Stomach smooth muscle (tissue), 2 donors: Measurements from ENCODE around the gene SPECC1.
A peak's percentile ranks its signal among the peaks of the same experiment; 100 is the strongest.
"Not testable (repeated sequence)": the region's sequence is repeated elsewhere in the genome, so short reads cannot be mapped to it uniquely, and the experiment has no call there.

Experiments
- H3K27ac ChIP-seq: one replicate; pipeline ENCODE4 v1.7.0; 2013; ENCODE audit warnings: mild to moderate bottlenecking, low read length, inconsistent platforms
- H3K27me3 ChIP-seq, 2 donors: one replicate each; pipeline ENCODE4 v1.7.0; 2013; ENCODE audit warnings: low read length in 2 of 2; ENCODE audit not compliant: insufficient read depth in 2 of 2, control insufficient read depth in 1 of 2
- H3K36me3 ChIP-seq, 2 donors: one replicate each; pipeline ENCODE4 v1.7.0; 2013; ENCODE audit warnings: low read length in 2 of 2; ENCODE audit not compliant: control insufficient read depth in 2 of 2, insufficient read depth in 2 of 2
- H3K4me1 ChIP-seq: one replicate; pipeline ENCODE4 v1.7.0; 2013; ENCODE audit warnings: low read length; ENCODE audit not compliant: control insufficient read depth, insufficient read depth
- H3K4me3 ChIP-seq, 2 donors: one replicate each; pipeline ENCODE4 v1.7.0; 2013; ENCODE audit warnings: low read length in 2 of 2
- H3K9ac ChIP-seq, 2 donors: one replicate each; pipeline ENCODE4 v1.7.0; 2013; ENCODE audit warnings: low read length in 2 of 2, mild to moderate bottlenecking in 1 of 2
- H3K9me3 ChIP-seq, 2 donors: one replicate each; pipeline ENCODE4 v1.7.0; 2013; ENCODE audit warnings: low read length in 2 of 2; ENCODE audit not compliant: control insufficient read depth in 2 of 2
- donor health status: healthy.
- donor health status: Pancreatic carcinoma.

SPECC1 gene, protein sequence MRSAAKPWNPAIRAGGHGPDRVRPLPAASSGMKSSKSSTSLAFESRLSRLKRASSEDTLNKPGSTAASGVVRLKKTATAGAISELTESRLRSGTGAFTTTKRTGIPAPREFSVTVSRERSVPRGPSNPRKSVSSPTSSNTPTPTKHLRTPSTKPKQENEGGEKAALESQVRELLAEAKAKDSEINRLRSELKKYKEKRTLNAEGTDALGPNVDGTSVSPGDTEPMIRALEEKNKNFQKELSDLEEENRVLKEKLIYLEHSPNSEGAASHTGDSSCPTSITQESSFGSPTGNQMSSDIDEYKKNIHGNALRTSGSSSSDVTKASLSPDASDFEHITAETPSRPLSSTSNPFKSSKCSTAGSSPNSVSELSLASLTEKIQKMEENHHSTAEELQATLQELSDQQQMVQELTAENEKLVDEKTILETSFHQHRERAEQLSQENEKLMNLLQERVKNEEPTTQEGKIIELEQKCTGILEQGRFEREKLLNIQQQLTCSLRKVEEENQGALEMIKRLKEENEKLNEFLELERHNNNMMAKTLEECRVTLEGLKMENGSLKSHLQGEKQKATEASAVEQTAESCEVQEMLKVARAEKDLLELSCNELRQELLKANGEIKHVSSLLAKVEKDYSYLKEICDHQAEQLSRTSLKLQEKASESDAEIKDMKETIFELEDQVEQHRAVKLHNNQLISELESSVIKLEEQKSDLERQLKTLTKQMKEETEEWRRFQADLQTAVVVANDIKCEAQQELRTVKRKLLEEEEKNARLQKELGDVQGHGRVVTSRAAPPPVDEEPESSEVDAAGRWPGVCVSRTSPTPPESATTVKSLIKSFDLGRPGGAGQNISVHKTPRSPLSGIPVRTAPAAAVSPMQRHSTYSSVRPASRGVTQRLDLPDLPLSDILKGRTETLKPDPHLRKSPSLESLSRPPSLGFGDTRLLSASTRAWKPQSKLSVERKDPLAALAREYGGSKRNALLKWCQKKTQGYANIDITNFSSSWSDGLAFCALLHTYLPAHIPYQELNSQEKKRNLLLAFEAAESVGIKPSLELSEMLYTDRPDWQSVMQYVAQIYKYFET

GRCh38 chr17:20009302-20010098, at the start of gene SPECC1:
Gene SPECC1, plus strand, starts transcription at chr17:20009359. Its CDS starts 87,293 bp downstream, at chr17:20096652.
- Histone ChIP-seq H3K36me3 (no peaks in the 10 kb centered on the region), H3K9me3 (no peaks in the 10 kb centered on the region), H3K4me3 (peak within 1 kb of the TSS; percentile 79 to 93), H3K4me1 (peaks cover 15% of the 10 kb centered on the region), H3K27me3 (peaks cover 27 to 41% of the 10 kb centered on the region in 2 donors), H3K9ac (peak within 1 kb of the TSS; percentile 30 to 66), H3K27ac (no peak within 1 kb of the TSS)

- not testable (repeated sequence) for H3K27ac ChIP-seq, H3K9me3 ChIP-seq, H3K4me1 ChIP-seq, H3K4me3 ChIP-seq, H3K9ac ChIP-seq, H3K27me3 ChIP-seq
- peaks cover 8 to 17% of the 10 kb centered on the region in 2 donors for H3K36me3 ChIP-seq
Observed at GRCh38 chr17:19962954-19963353, 46.2 kb upstream of the SPECC1 start.

DNA sequence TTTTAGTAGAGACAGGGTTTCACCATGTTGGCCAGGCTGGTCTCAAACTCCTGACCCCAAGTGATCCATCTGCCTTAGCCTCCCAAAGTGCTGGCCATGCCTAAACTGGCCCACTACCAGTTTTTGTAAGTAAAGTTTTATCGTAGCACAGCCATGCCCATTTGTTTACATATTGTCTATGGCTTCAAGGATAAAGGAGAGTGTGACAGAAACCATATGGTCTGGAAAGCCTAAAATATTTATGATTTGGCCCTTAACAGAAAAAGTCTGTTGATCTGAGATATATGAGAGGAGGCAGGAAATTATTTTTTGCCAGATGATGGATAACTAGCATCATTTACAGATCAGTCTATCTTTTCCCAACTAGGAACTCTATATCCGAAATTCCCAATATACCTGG, 36.0 kb upstream of the SPECC1 start:
- no peak overlapping the region for H3K9ac ChIP-seq
- H3K9me3 ChIP-seq = no peaks in the 10 kb centered on the region
- H3K36me3 ChIP-seq = peaks cover 3 to 10% of the 10 kb centered on the region in 2 donors
- H3K27ac ChIP-seq = no peak overlapping the region
- H3K4me3 ChIP-seq = no peak overlapping the region
- peaks cover 12% of the 10 kb centered on the region for H3K4me1 ChIP-seq
- H3K27me3 ChIP-seq = no peaks in the 10 kb centered on the region

DNA sequence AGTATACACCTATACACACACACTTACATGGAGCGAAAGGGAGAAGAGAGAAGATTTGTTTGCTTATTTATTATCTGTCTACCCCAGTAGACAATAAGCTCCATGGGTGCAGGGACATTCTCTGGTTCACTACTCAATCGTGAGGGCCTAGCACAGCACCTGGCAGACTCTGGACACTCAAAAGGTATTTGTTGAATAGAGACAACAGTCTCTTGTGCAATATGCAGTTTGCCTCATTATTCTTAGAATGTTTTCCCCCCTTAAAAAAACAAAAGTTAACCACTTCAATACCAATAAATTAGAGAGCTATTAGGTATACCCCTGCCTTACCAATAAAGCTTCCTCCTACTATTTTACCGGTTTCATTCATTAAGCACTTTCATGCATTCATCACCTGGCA, 33.6 kb upstream of the SPECC1 start:
- Histone ChIP-seq H3K36me3 (peaks cover 0 to 6% of the 10 kb centered on the region in 2 donors), H3K9ac (no peak overlapping the region), H3K4me1 (peaks cover 18% of the 10 kb centered on the region), H3K9me3 (no peaks in the 10 kb centered on the region), H3K27ac (no peak overlapping the region), H3K27me3 (no peaks in the 10 kb centered on the region), H3K4me3 (no peak overlapping the region)

DNA sequence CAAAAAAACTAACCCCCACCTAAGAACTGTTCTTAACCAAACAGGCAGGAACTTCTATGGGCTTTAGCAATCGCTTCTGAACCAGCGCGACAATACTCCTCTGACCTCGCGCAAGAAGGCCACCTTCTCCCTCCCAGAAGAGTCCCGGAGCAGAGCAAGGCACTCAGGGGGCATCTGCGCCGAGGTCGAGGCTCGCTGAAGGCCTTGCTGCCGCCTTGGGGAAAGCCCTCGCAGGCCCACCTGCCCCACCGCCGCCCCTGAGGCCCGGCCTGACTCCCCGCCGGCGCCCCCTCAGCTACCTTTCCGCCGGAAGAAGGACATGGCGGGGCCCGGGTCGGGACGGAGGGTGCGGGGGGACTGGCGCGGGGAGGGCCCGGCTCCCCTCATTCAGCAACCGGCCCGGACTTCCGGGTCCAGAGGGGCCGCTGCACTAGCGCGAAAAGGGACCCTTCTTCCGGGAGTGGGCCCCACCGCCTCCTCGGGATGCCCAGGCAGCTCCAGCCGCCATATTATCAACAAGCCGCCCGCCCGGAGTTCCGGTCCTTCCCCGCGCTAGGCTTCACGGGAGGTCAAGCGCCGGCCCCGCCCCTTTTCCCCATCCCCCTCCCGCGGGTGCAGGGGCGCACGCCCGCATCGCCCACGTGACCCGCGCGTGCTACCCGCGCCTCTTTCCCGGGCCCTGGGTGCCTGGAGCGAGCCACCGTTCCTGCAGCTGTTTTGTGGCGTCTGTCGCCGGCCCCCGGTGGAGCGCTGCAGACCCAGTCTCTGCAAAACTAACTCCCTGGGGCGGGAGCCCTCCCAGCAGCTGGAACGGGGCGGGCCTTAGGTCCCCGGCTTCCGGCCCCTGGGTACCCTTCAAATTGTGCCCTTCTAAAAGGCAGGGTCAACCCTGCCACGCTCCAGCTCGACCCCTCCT, 31.6 kb upstream of the SPECC1 start, which contains the start of gene AKAP10:
Gene AKAP10, minus strand, starts transcription at position 536 of the 916 bp plus-strand sequence. Its CDS starts 149 bp downstream, at position 387.
- Histone ChIP-seq H3K36me3 (no peaks in the 10 kb centered on the region), H3K27ac (peak within 1 kb of the TSS; percentile 82), H3K4me1 (peaks cover 18% of the 10 kb centered on the region), H3K9me3 (no peaks in the 10 kb centered on the region), H3K27me3 (no peaks in the 10 kb centered on the region), H3K9ac (peak within 1 kb of the TSS; percentile 87 to 90), H3K4me3 (peak within 1 kb of the TSS; percentile 89 to 96)

- H3K27ac ChIP-seq = peak overlapping the region; percentile 82
- H3K36me3 ChIP-seq = no peaks in the 10 kb centered on the region
- H3K4me1 ChIP-seq = peaks cover 18% of the 10 kb centered on the region
- H3K27me3 ChIP-seq = no peaks in the 10 kb centered on the region
- H3K9me3 ChIP-seq = no peaks in the 10 kb centered on the region
- peak overlapping the region; percentile 71 to 73 for H3K9ac ChIP-seq
- peak overlapping the region; percentile 89 to 96 for H3K4me3 ChIP-seq
Observed at GRCh38 chr17:19978209-19978802, 30.9 kb upstream of the SPECC1 start.

- Histone ChIP-seq H3K36me3 (no peaks in the 10 kb centered on the region), H3K27ac (peak overlapping the region; percentile 82), H3K9ac (no peak overlapping the region), H3K9me3 (no peaks in the 10 kb centered on the region), H3K4me1 (peaks cover 18% of the 10 kb centered on the region), H3K4me3 (peak overlapping the region in 1 of 2 donors; percentile 89), H3K27me3 (no peaks in the 10 kb centered on the region)
Observed at GRCh38 chr17:19978805-19979211, 30.4 kb upstream of the SPECC1 start.

DNA sequence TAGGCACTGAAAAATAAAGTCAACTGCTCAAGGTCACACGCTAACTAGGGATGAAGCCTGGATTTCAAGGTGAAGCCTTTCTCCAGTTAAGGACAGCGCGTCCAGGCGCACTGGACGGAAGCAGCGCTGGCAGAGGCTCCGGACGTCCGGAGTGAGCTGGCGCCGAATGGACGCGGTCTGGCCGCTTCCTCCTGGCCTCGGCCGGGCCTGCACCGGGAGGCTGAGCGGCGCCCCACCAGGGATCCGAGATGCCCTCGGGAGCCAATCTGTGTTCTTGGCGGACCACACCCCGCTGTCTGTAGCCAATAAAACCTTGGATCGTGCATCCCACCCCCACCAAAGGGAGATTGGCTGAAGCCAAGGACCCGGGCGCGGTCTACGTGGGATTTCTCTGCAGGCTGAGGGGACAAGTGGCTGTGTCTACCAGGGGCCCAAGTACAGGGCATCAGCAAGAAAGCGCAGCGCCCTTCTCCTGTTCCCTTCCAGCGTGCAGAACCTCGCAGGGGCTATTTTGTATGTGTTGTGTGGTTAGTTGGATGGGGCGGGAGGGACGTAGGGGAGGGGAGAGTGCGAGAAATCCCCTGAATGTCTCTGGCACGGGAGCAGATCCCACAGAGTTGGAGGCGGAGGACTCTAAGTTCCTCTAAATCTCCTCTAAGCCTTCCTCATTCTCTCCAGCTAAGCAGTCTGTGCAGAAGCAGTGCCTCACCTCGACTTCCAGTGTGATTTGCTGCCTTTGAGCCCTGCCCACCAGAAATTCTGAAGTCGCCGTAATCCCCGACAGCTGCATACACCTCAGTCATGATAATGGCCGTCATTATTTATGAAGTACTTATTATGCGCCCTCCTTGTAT, 29.0 kb upstream of the SPECC1 start:
- H3K36me3 ChIP-seq = no peaks in the 10 kb centered on the region
- no peak overlapping the region for H3K27ac ChIP-seq
- H3K9me3 ChIP-seq = no peaks in the 10 kb centered on the region
- H3K4me1 ChIP-seq = peaks cover 18% of the 10 kb centered on the region
- H3K27me3 ChIP-seq = no peaks in the 10 kb centered on the region
- H3K9ac ChIP-seq = no peak overlapping the region
- no peak overlapping the region for H3K4me3 ChIP-seq
